HK-2 (cell line): ENCODE data around the gene WDR46.

Experiments
- DNase-seq: peaks from one replicate; pipeline ENCODE4 v3.0.0-alpha.2; 2018; ENCODE audit not compliant: unreplicated experiment

Gene WDR46

GRCh38 chr6:33288921-33289783 lies at the start of gene WDR46, which contains the start of gene PFDN6:
TSS of gene WDR46 (minus strand) at chr6:33289239. CDS start at chr6:33289170, 69 bp downstream.
TSS of gene PFDN6 (plus strand) at chr6:33289601. CDS start at chr6:33289857, 256 bp downstream.
- peak; percentile 78 for DNase-seq

GRCh38 chr6:33336495-33336894 lies 47.5 kb upstream of the WDR46 start:
- no peak for DNase-seq

- DNase-seq = no peak
Measured at GRCh38 chr6:33335916-33336315, 46.9 kb upstream of the WDR46 start.

GRCh38 chr6:33333666-33334065 lies 44.6 kb upstream of the WDR46 start:
- no peak for DNase-seq

- no peak for DNase-seq
Measured at GRCh38 chr6:33330736-33331135, 41.7 kb upstream of the WDR46 start.

GRCh38 chr6:33329058-33329457 lies 40.0 kb upstream of the WDR46 start:
- no peak for DNase-seq

GRCh38 chr6:33324125-33324524 lies 35.1 kb upstream of the WDR46 start:
- DNase-seq = no peak

GRCh38 chr6:33323623-33323948 lies 34.5 kb upstream of the WDR46 start:
- no peak for DNase-seq

GRCh38 chr6:33321227-33321626 lies 32.2 kb upstream of the WDR46 start:
- DNase-seq = no peak

- peak; percentile 48 for DNase-seq
Measured at GRCh38 chr6:33320315-33321181, 31.5 kb upstream of the WDR46 start.

- no peak for DNase-seq
Measured at GRCh38 chr6:33319939-33320314, 30.9 kb upstream of the WDR46 start.

GRCh38 chr6:33318426-33319073 lies 29.5 kb upstream of the WDR46 start:
- DNase-seq = no peak

GRCh38 chr6:33317669-33318425 lies 28.8 kb upstream of the WDR46 start, which contains the start of gene ZBTB22:
TSS of gene ZBTB22 (minus strand) at chr6:33317744. CDS start at chr6:33316916, 828 bp downstream.
- peak; percentile 96 for DNase-seq

- DNase-seq = no peak
Measured at GRCh38 chr6:33317419-33317668, 28.3 kb upstream of the WDR46 start.

GRCh38 chr6:33316603-33317418 lies 27.8 kb upstream of the WDR46 start:
- no peak for DNase-seq

GRCh38 chr6:33315793-33316602 lies 27.0 kb upstream of the WDR46 start:
- no peak for DNase-seq

GRCh38 chr6:33314943-33315792 lies 26.1 kb upstream of the WDR46 start:
- no peak for DNase-seq

GRCh38 chr6:33314515-33314942 lies 25.5 kb upstream of the WDR46 start:
- peak; percentile 72 for DNase-seq
